ENCODE results near the gene VPS13C. TPM values are rescaled to one million over a fixed set of nuclear protein-coding genes. Genes with fewer than 3 reads are reported as not detected.
A peak's percentile ranks its signal among the peaks of the same experiment; 100 is the strongest.

VPS13C gene
- total and polyA plus RNA-seq, 8 donors: 5.4 to 207 (median 89.4) TPM

GRCh38 chr15:62047282-62047827, 12.9 kb downstream of the VPS13C start:
- Histone ChIP-seq H3K9me3 (no peaks in the 10 kb centered on the region), H3K36me3 (peaks cover 0 to 8% (median 2%) of the 10 kb centered on the region in 4 donors), H3K4me3 (no peak overlapping the region), H3K27me3 (no peaks in the 10 kb centered on the region), H3K27ac (peak overlapping the region; percentile 8 to 56 (median 19)), H3K4me1 (peaks cover 5 to 65% (median 36%) of the 10 kb centered on the region in 4 donors)
- DNase-seq: peak in 1 of 2 donors; percentile 17
- intact Hi-C loops (cut with DNase I; ENCODE audit: low total_unique reads): no loop called here
- TF ChIP-seq POLR2A (IDR thresholded peaks at IDR 0.05) (no peak), CTCF (IDR thresholded peaks at IDR 0.05) (no peak), POLR2AphosphoS5 (IDR thresholded peaks at IDR 0.05) (no peak), EP300 (IDR thresholded peaks at IDR 0.05) (no peak)
- 38 to 58% (median 45%) methylated on average over 2 of the region's 2 CpGs for whole genome bisulfite sequencing, 5 donors

GRCh38 chr15:62046078-62046743, 14.0 kb downstream of the VPS13C start:
- Histone ChIP-seq H3K27me3 (no peaks in the 10 kb centered on the region), H3K36me3 (peaks cover 0 to 15% (median 9%) of the 10 kb centered on the region in 4 donors), H3K27ac (peak overlapping the region in 3 of 5 donors; percentile 12 to 61 (median 27)), H3K4me3 (no peak overlapping the region), H3K9me3 (no peaks in the 10 kb centered on the region), H3K4me1 (peaks cover 5 to 54% (median 28%) of the 10 kb centered on the region in 4 donors)
- 63 to 73% (median 68%) methylated on average over 5 of the region's 5 CpGs for WGBS, 5 donors
- no peak for DNase-seq
- intact Hi-C loops (cut with DNase I; ENCODE audit: low total_unique reads): no loop called here
- TF ChIP-seq POLR2AphosphoS5 (IDR thresholded peaks at IDR 0.05): no peak
- no peak for TF ChIP-seq CTCF (IDR thresholded peaks at IDR 0.05)
- TF ChIP-seq EP300 (IDR thresholded peaks at IDR 0.05): no peak
- no peak for TF ChIP-seq POLR2A (IDR thresholded peaks at IDR 0.05)

- peaks cover 0 to 8% (median 3%) of the 10 kb centered on the region in 4 donors for H3K4me1 ChIP-seq
Observed at GRCh38 chr15:62035256-62035924, 24.9 kb downstream of the VPS13C start.

More at GRCh38 chr15:62035256-62035924, 24.9 kb downstream of the VPS13C start:
- Histone ChIP-seq H3K36me3 (peaks cover 8 to 41% (median 31%) of the 10 kb centered on the region in 4 donors), H3K9me3 (no peaks in the 10 kb centered on the region), H3K27ac (no peak overlapping the region), H3K4me3 (no peak overlapping the region), H3K27me3 (no peaks in the 10 kb centered on the region)
- WGBS, 5 donors: 46 to 72% (median 58%) methylated on average over 2 of the region's 2 CpGs
- DNase-seq: no peak
- intact Hi-C loops (cut with DNase I; ENCODE audit: low total_unique reads): no loop called here
- no peak for TF ChIP-seq POLR2A (IDR thresholded peaks at IDR 0.05)
- no peak for TF ChIP-seq POLR2AphosphoS5 (IDR thresholded peaks at IDR 0.05)
- TF ChIP-seq CTCF (IDR thresholded peaks at IDR 0.05): no peak
- no peak for TF ChIP-seq EP300 (IDR thresholded peaks at IDR 0.05)

All from stomach (tissue), 9 donors.